H1 (cell line): ENCODE data around the gene COPZ2. TPM values are rescaled to one million over a fixed set of nuclear protein-coding genes. Genes with fewer than 3 reads are reported as not detected.

ENCODE experiments used
- BRCA1 ChIP-seq: IDR thresholded peaks from 2 replicates; pipeline ENCODE4 v1.6.1; 2012; ENCODE audit warnings: low read depth, low read length, improper control_type of control experiment
- CHD1 ChIP-seq: IDR thresholded peaks from 2 replicates; pipeline ENCODE4 v1.6.1; 2012; ENCODE audit warnings: low read depth, low read length, improper control_type of control experiment
- CREB1 ChIP-seq: IDR thresholded peaks from 2 replicates; pipeline ENCODE4 v1.6.1; 2012; ENCODE audit warnings: inconsistent platforms
- CTBP2 ChIP-seq: IDR thresholded peaks from 2 replicates; pipeline ENCODE4 v1.7.0; 2011; ENCODE audit warnings: borderline replicate concordance, mild to moderate bottlenecking, moderate library complexity, mixed read lengths, low read length; ENCODE audit not compliant: insufficient read depth, insufficient read length
- E2F6 ChIP-seq: IDR thresholded peaks from 2 replicates; pipeline ENCODE4 v1.6.1; 2012; ENCODE audit warnings: inconsistent platforms
- EZH2 ChIP-seq: fragments of 200-600 bp; sonication (generic); IDR thresholded peaks from 2 replicates; pipeline ENCODE4 v1.7.1; 2012; ENCODE audit warnings: low read depth, mild to moderate bottlenecking, moderate library complexity, low read length, inconsistent platforms; ENCODE audit not compliant: severe bottlenecking
- GABPA ChIP-seq: IDR thresholded peaks from 2 replicates; pipeline ENCODE4 v1.6.1; 2011; ENCODE audit warnings: mild to moderate bottlenecking, low read length, moderate library complexity, borderline replicate concordance; ENCODE audit not compliant: insufficient read depth
- JUN ChIP-seq: IDR thresholded peaks from 2 replicates; pipeline ENCODE4 v1.6.1; 2011; ENCODE audit warnings: low read depth, mild to moderate bottlenecking, improper control_type of control experiment, low read length
- JUND ChIP-seq: IDR thresholded peaks from 2 replicates; pipeline ENCODE4 v1.6.1; 2011; ENCODE audit warnings: mild to moderate bottlenecking, improper control_type of control experiment, low read length
- KDM1A ChIP-seq: fragments of 200-600, 300-600 bp; sonication (generic); IDR thresholded peaks from 2 replicates; pipeline ENCODE4 v1.7.1; 2016; ENCODE audit warnings: mild to moderate bottlenecking, low read length, borderline replicate concordance
- KDM4A ChIP-seq: IDR thresholded peaks from one replicate; pipeline ENCODE4 v1.7.1; 2012; ENCODE audit warnings: low read depth, mild to moderate bottlenecking, moderate library complexity, low read length, inconsistent platforms; ENCODE audit not compliant: severe bottlenecking
- KDM5A ChIP-seq: fragments of 200-600 bp; IDR thresholded peaks from 2 replicates; pipeline ENCODE4 v1.7.1; 2012; ENCODE audit warnings: mild to moderate bottlenecking, low read length, inconsistent platforms, mixed read lengths
- POU5F1 ChIP-seq: IDR thresholded peaks from 2 replicates; pipeline ENCODE4 v1.6.1; 2011; ENCODE audit warnings: low read depth, mild to moderate bottlenecking, low read length, moderate library complexity
- SIN3A ChIP-seq, 2 experiments: IDR thresholded peaks in 1 of 2; conservative IDR thresholded peaks in 1 of 2; 2 replicates each; pipeline ENCODE4 v1.6.1; 2011 to 2012; ENCODE audit warnings: low read length in 2 of 2, improper control_type of control experiment in 1 of 2, low read depth in 1 of 2, mild to moderate bottlenecking in 1 of 2
- SIRT6 ChIP-seq: IDR thresholded peaks from one replicate; pipeline ENCODE4 v1.7.1; 2012; ENCODE audit warnings: low read length, inconsistent platforms
- SRF ChIP-seq: IDR thresholded peaks from 2 replicates; pipeline ENCODE4 v1.6.1; 2011; ENCODE audit warnings: mild to moderate bottlenecking, low read depth, low read length, moderate library complexity
- TBP ChIP-seq: IDR thresholded peaks from 2 replicates; pipeline ENCODE4 v1.6.1; 2011; ENCODE audit warnings: low read depth, low read length, improper control_type of control experiment
- TCF12 ChIP-seq: IDR thresholded peaks from 2 replicates; pipeline ENCODE4 v1.6.1; 2011; ENCODE audit warnings: low read depth, mild to moderate bottlenecking, low read length
- TEAD4 ChIP-seq: IDR thresholded peaks from 2 replicates; pipeline ENCODE4 v1.6.1; 2012; ENCODE audit warnings: low read depth, low read length, inconsistent platforms, mixed read lengths
- YY1 ChIP-seq: IDR thresholded peaks from 2 replicates; pipeline ENCODE4 v1.6.1; 2011; ENCODE audit warnings: low read depth, mild to moderate bottlenecking, low read length
- polyA plus RNA-seq, 7 experiments: library from polyadenylated mRNA; depleted of rRNA in 3 of 7; stranded (reverse) in 5 of 7; unstranded in 2 of 7; fragments of >200 nt in 5 of 7; fragments of 200-250 nt in 2 of 7; gene quantifications; 1 replicate in 5 of 7; 2 replicates in 1 of 7; 4 replicates in 1 of 7; pipeline versions ENCODE4 v1.2.1 to v1.2.3, GENCODE V29; 2011 to 2013; ENCODE audit warnings: missing spikeins in 2 of 7, mixed read lengths in 2 of 7
- total RNA-seq: library from RNA; stranded (reverse); fragmentation: NEBNext Ultra II Directional; extraction: Animal tissue kit (Norgen Biotek cat#: 25700); gene quantifications from 2 replicates; pipeline ENCODE4 v1.2.1, GENCODE V29; 2021
- TF ChIP-seq, protein P1 (sequence below): IDR thresholded peaks from 2 replicates; pipeline ENCODE4 v1.6.1; 2012; ENCODE audit warnings: low read length, inconsistent platforms
- TF ChIP-seq, protein P2 (sequence below): IDR thresholded peaks from 2 replicates; pipeline ENCODE4 v1.6.1; 2011; ENCODE audit warnings: low read depth, mild to moderate bottlenecking, low read length; ENCODE audit not compliant: insufficient read depth

The COPZ2 gene
- total and polyA plus RNA-seq, 2 of the 8 experiments (the other 6 are each of a cell fraction or from before 2014, with no cell fraction given), result 0.24 TPM; not detected in 1

- peak; percentile 97 to 99 for TF ChIP-seq SIN3A (conservative IDR thresholded peaks at IDR 0.05 in 1 of 2, IDR thresholded peaks at IDR 0.05 in 1 of 2; ENCODE audit: low read depth in 1 of 2, low read length in 2 of 2)
- TF ChIP-seq CREB1, result peak; percentile 40; the same call in 1 of the 2 replicates
- no peak for TF ChIP-seq TCF12
- TF ChIP-seq JUND, result peak; percentile 72
- TF ChIP-seq TEAD4, result peak; percentile 38; the same call in 1 of the 2 replicates
- no peak for TF ChIP-seq KDM1A
- TF ChIP-seq, protein P1, sequence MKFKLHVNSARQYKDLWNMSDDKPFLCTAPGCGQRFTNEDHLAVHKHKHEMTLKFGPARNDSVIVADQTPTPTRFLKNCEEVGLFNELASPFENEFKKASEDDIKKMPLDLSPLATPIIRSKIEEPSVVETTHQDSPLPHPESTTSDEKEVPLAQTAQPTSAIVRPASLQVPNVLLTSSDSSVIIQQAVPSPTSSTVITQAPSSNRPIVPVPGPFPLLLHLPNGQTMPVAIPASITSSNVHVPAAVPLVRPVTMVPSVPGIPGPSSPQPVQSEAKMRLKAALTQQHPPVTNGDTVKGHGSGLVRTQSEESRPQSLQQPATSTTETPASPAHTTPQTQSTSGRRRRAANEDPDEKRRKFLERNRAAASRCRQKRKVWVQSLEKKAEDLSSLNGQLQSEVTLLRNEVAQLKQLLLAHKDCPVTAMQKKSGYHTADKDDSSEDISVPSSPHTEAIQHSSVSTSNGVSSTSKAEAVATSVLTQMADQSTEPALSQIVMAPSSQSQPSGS, result peak; percentile 47; the same call in 1 of the 2 replicates
- TF ChIP-seq KDM5A, result no peak
- no peak for TF ChIP-seq E2F6
- TF ChIP-seq YY1, result no peak
- TF ChIP-seq KDM4A, result no peak
- peak; percentile 86 for TF ChIP-seq TBP
- TF ChIP-seq, protein P2, sequence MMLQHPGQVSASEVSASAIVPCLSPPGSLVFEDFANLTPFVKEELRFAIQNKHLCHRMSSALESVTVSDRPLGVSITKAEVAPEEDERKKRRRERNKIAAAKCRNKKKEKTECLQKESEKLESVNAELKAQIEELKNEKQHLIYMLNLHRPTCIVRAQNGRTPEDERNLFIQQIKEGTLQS, result peak; percentile 85
- TF ChIP-seq JUN, result no peak
- no peak for TF ChIP-seq BRCA1
- TF ChIP-seq SRF, result no peak
- peak; percentile 56 for TF ChIP-seq CTBP2
- no peak for TF ChIP-seq EZH2
- TF ChIP-seq POU5F1, result peak; percentile 76
- no peak for TF ChIP-seq GABPA
- no peak for TF ChIP-seq SIRT6
- no peak for TF ChIP-seq CHD1
These were observed 18.1 kb upstream of the COPZ2 start (continued) for GRCh38 chr17:48055531-48056245.
